Stimulated activated CD4-positive, alpha-beta T cell treated with anti-CD3 and anti-CD28 coated beads, TNF-alpha, amount 100 ng/mL, for 24 hours (primary cell): ENCODE measurements around the gene NKAIN4.

Experiments
- DNase-seq, 3 experiments: peaks; one replicate each; pipeline ENCODE4 v3.0.0-alpha.2; 2020; ENCODE audit warnings: low read depth in 3 of 3

NKAIN4 gene

GRCh38 chr20:63219866-63220521 lies 34.3 kb downstream of the NKAIN4 start:
- DNase-seq, result no peak

GRCh38 chr20:63219447-63219821 lies 34.8 kb downstream of the NKAIN4 start:
- DNase-seq, result no peak

- no peak for DNase-seq
These were observed 35.4 kb downstream of the NKAIN4 start for GRCh38 chr20:63218701-63219446.

- DNase-seq, result no peak
These were observed 36.6 kb downstream of the NKAIN4 start for GRCh38 chr20:63217706-63218105.

- DNase-seq, result no peak
These were observed 37.3 kb downstream of the NKAIN4 start for GRCh38 chr20:63216849-63217471.

GRCh38 chr20:63216041-63216848 lies 38.0 kb downstream of the NKAIN4 start, which contains the start of gene YTHDF1:
YTHDF1 (minus strand) TSS chr20:63216131; CDS start chr20:63215892, 239 bp downstream.
- peak; percentile 88 to 96 (median 94) for DNase-seq

- peak in 1 of 3 experiments; percentile 12 for DNase-seq
These were observed 38.9 kb downstream of the NKAIN4 start for GRCh38 chr20:63215101-63216040.

- no peak for DNase-seq
These were observed 39.7 kb downstream of the NKAIN4 start for GRCh38 chr20:63214514-63214913.

- no peak for DNase-seq
These were observed 41.5 kb downstream of the NKAIN4 start for GRCh38 chr20:63212792-63213191.

- DNase-seq, result no peak
These were observed 41.9 kb downstream of the NKAIN4 start for GRCh38 chr20:63212393-63212730.

- DNase-seq, result no peak
These were observed 44.2 kb downstream of the NKAIN4 start for GRCh38 chr20:63210011-63210605.

GRCh38 chr20:63208346-63208909 lies 45.8 kb downstream of the NKAIN4 start:
- no peak for DNase-seq

GRCh38 chr20:63206878-63207277 lies 47.4 kb downstream of the NKAIN4 start:
- DNase-seq, result no peak

GRCh38 chr20:63205896-63206295 lies 48.4 kb downstream of the NKAIN4 start:
- no peak for DNase-seq

GRCh38 chr20:63204362-63204761 lies 49.9 kb downstream of the NKAIN4 start:
- DNase-seq, result no peak

- DNase-seq, result no peak
These were observed 51.3 kb downstream of the NKAIN4 start for GRCh38 chr20:63202811-63203526.

GRCh38 chr20:63202021-63202420 lies 52.2 kb downstream of the NKAIN4 start:
- DNase-seq, result no peak

- DNase-seq, result no peak
These were observed 55.7 kb downstream of the NKAIN4 start for GRCh38 chr20:63198606-63199005.

GRCh38 chr20:63196768-63197470 lies 57.3 kb downstream of the NKAIN4 start:
- DNase-seq, result no peak
